ENCODE data around the gene QRFP.

QRFP gene

DNA sequence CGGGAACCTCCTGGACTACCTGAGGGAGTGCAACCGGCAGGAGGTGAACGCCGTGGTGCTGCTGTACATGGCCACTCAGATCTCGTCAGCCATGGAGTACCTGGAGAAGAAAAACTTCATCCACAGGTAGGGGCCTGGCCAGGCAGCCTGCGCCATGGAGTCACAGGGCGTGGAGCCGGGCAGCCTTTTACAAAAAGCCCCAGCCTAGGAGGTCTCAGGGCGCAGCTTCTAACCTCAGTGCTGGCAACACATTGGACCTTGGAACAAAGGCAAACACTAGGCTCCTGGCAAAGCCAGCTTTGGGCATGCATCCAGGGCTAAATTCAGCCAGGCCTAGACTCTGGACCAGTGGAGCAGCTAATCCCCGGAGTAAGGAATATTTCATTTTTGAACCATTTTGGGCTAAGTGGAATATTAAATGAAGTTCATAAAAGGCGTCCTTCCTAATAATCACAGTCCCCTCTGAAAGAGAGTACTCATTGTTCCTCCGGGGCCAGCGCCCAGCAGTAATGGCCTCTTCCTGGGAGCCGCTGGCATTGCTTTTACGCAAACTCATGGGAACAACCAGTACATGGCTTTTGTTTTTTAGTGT is 23.6 kb downstream of the QRFP start:
- TF ChIP-seq, protein P1, sequence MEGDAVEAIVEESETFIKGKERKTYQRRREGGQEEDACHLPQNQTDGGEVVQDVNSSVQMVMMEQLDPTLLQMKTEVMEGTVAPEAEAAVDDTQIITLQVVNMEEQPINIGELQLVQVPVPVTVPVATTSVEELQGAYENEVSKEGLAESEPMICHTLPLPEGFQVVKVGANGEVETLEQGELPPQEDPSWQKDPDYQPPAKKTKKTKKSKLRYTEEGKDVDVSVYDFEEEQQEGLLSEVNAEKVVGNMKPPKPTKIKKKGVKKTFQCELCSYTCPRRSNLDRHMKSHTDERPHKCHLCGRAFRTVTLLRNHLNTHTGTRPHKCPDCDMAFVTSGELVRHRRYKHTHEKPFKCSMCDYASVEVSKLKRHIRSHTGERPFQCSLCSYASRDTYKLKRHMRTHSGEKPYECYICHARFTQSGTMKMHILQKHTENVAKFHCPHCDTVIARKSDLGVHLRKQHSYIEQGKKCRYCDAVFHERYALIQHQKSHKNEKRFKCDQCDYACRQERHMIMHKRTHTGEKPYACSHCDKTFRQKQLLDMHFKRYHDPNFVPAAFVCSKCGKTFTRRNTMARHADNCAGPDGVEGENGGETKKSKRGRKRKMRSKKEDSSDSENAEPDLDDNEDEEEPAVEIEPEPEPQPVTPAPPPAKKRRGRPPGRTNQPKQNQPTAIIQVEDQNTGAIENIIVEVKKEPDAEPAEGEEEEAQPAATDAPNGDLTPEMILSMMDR (IDR thresholded peaks at IDR 0.05), result no peak
- TF ChIP-seq ZFX (IDR thresholded peaks at IDR 0.05; ENCODE audit: borderline replicate concordance), result no peak
- H3K27ac ChIP-seq, result peak overlapping the region; percentile 45

DNA sequence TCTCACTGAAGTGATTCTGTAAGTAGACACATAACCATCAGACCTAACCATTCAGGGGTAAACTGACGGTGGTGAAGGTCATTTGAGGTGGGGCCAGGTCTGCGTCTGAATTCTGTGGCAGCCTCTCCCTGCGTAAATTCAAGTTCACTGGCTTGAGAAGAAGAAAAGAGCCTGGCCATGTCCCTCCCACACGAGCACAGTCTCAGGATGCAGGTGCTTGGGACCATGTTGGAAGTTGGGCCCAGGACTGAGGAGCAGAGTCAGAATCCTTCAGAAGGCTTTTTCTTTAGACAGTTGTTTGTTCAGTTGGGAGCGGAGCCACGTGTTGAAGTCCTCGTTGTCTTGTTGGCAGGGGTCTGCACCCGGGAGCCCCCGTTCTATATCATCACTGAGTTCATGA is 24.1 kb downstream of the QRFP start:
- peak overlapping the region; percentile 45 for H3K27ac ChIP-seq
- no peak for TF ChIP-seq ZFX (IDR thresholded peaks at IDR 0.05; ENCODE audit: borderline replicate concordance)
- TF ChIP-seq, protein P1 (IDR thresholded peaks at IDR 0.05), result no peak

DNA sequence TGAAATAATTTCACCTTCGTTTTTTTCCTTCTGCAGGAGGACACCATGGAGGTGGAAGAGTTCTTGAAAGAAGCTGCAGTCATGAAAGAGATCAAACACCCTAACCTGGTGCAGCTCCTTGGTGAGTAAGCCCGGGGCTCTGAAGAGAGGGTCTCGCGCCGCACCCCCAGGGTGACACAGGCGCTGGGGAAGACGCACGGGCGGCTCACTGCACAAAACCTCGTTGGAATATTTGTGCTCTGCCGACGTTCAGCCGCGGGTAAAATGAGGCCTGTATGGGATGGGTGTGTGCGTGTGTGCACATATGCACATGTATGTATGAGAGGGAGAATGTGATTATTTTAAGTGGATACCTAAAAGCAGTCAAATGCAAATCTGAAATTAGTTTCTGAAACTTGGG is 24.5 kb downstream of the QRFP start:
- no peak overlapping the region for H3K27ac ChIP-seq
- TF ChIP-seq, protein P1 (IDR thresholded peaks at IDR 0.05), result no peak
- no peak for TF ChIP-seq ZFX (IDR thresholded peaks at IDR 0.05; ENCODE audit: borderline replicate concordance)

DNA sequence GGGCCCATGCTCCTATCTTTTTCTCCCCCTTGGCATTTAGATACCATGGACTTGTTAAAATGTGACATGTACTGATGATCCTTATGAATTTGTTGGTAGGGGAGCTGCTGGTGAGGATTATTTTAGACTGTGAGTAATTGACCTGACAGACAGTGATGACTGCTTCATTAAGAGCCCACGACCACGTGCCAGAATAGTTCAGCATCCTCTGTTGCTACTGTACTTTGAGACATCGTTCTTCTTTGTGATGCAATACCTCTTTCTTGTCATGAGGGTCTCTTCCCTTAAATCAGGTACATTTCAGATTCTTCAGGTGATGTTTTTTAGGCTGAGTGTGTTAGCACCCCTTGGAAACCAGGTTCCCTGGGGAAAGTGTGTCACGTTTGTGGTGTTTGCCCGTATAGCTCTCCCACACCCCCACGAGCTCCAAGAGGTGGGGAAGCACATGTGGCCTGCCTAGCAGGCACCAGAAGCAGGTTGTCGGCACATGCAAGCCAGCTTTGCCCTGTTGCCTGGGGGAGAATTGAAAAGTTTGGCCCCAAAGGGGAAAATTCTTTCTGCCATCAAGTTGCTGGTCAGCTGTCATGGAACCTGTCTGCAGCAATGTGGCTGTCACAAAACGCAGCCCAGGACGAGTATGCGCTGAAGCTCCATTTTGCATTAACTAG is 25.1 kb downstream of the QRFP start:
- TF ChIP-seq, protein P1 (IDR thresholded peaks at IDR 0.05), result no peak
- no peak for TF ChIP-seq ZFX (IDR thresholded peaks at IDR 0.05; ENCODE audit: borderline replicate concordance)

DNA sequence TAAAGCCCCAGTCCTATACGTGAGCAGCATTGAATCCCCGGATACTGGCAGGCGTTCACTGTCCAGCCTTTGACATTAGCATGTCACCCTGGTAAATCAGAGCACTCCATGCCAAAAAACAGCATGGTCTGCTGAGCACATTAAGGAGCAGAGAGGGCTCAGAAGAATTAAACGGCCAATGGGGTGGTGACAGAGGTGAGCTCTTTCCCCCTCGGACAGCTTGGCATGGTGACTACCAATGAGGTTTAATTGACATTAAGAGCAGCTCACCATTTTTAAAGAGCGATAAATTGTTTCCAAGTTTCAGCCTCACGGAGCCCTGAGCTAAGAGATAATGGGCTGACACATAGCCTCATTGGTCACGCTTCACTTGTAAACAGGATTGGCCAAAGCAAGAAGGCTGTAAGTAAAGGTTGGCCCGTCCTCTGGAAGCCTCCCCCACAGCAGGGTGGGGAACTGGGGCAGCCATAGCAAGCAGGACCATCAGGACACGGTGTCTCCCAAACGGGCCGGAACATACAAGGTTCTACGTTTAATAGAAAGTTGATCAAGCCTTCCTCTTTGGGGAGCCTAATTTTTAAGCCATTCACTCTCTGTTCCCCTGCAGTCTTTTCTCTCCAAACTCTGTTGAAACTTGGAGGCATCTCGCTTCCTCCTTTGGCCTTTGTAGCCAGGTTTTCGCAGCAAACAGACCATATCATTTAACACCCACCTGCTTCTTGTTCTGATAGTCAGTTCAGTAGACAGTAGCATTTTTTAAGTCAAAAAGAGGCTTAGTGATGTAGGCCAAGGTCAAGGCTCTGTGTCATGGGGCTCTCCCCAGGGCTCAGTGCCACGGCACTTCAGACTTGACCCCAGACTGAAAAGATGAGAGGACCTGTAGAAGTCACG is 25.9 kb downstream of the QRFP start:
- H3K27ac ChIP-seq, result no peak overlapping the region
- no peak for TF ChIP-seq ZFX (IDR thresholded peaks at IDR 0.05; ENCODE audit: borderline replicate concordance)

More for the DNA sequence above, 25.1 kb downstream of the QRFP start:
- no peak overlapping the region for H3K27ac ChIP-seq

DNA sequence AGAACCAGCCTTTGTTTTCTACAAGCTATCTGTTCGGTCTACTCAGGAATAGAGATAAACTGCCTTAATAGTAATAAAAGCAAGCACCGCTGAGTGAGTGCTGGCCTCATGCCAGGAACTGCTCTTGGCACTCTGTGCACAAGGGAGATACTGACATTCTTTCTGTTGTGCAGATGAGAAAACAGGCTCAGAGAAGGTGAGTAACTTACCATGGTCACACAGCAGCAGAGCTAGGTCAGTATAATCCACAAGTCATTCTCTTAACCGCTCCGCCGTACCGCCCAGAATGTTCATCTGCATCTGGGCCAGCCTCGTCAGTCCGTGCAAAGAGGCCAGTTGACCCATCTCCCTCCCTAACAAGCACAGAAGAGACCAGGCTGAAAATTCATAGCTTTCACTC is 27.4 kb downstream of the QRFP start:
- no peak overlapping the region for H3K27ac ChIP-seq
- no peak for TF ChIP-seq ZFX (IDR thresholded peaks at IDR 0.05; ENCODE audit: borderline replicate concordance)
- TF ChIP-seq, protein P1 (IDR thresholded peaks at IDR 0.05), result no peak

DNA sequence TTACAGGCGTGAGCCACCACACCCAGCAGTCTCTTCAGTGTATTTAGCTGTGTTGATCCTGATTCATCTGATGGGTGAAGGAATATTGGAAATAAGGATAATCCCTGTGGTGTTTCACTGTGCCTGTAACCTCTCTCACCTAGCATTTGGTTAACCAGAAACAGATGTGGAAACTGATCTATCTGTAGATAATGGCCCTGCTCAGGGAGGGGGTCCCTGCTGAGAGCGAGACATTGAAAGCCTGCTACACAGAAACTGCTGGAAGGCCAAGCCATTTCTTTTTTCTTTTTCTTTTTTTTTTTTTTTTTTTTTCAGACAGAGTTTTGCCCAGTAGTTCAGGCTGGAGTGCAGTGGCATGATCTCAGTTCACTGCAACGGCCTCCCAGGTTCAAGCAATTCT is 28.4 kb downstream of the QRFP start:
- H3K27ac ChIP-seq, result no peak overlapping the region
- no peak for TF ChIP-seq ZFX (IDR thresholded peaks at IDR 0.05; ENCODE audit: borderline replicate concordance)

DNA sequence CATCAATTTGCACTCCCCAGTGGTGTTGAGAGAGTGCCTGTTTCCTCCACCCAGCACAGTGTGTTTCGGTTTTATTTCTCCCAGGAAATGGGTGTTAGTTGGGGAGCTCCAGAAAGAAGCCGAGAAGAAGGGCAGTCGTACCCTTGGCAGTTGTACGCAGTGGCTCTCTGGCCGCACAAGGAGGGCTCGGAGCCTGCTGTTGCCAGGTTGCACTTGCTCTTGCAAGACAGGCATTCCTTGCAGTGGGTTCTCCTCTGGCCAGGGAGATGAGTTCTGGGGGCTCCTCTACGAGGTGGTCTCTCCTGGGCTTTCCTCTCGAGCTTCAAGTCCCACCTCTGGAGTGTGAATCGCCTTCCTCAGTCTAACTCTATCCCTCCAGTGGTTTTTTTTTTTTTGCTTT is 29.1 kb downstream of the QRFP start:
- H3K27ac ChIP-seq, result no peak overlapping the region
- TF ChIP-seq, protein P1 (IDR thresholded peaks at IDR 0.05), result no peak
- no peak for TF ChIP-seq ZFX (IDR thresholded peaks at IDR 0.05; ENCODE audit: borderline replicate concordance)

All from 22Rv1 (cell line).